GM23338 (cell line): ENCODE measurements around the gene GGA1. TPM values are rescaled to one million over a fixed set of nuclear protein-coding genes. Genes with fewer than 3 reads are reported as not detected.

Experiments used
- CREB1 ChIP-seq: fragments of 250-450 bp; sonication (Bioruptor Pico); IDR thresholded peaks from 2 replicates; pipeline ENCODE4 v1.5.0; 2020; ENCODE audit warnings: low read depth, mild to moderate bottlenecking, moderate library complexity
- CTCF ChIP-seq, 2 experiments: fragments of 200-600 bp in 1 of 2; sonication (generic) in 1 of 2; conservative IDR thresholded peaks; 2 replicates each; pipeline versions ENCODE4 v1.5.1 to v1.6.1; 2016 to 2017; ENCODE audit warnings: antibody characterized with exemption in 2 of 2, low read depth in 2 of 2, mild to moderate bottlenecking in 2 of 2, moderate library complexity in 1 of 2
- JUNB ChIP-seq: IDR thresholded peaks from one replicate; pipeline ENCODE4 v1.6.1; 2016; ENCODE audit warnings: antibody characterized with exemption; ENCODE audit not compliant: unreplicated experiment
- NANOG ChIP-seq: IDR thresholded peaks from 2 replicates; pipeline ENCODE4 v1.6.1; 2016; ENCODE audit warnings: antibody characterized with exemption, borderline replicate concordance
- POLR2AphosphoS5 ChIP-seq: IDR thresholded peaks from 2 replicates; pipeline ENCODE4 v1.6.1; 2016; ENCODE audit warnings: antibody characterized with exemption, low read depth
- STAT1 ChIP-seq: IDR thresholded peaks from one replicate; pipeline ENCODE4 v1.6.1; 2016; ENCODE audit warnings: antibody characterized with exemption; ENCODE audit not compliant: unreplicated experiment
- ZNF462 ChIP-seq: fragments of 250-450 bp; sonication (Bioruptor Pico); IDR thresholded peaks from 2 replicates; pipeline ENCODE4 v1.5.0; 2020; ENCODE audit warnings: mild to moderate bottlenecking, moderate library complexity
- polyA plus RNA-seq: library from polyadenylated mRNA; unstranded; fragments of >200 nt; fragmentation: Nextera tagmentation; extraction: Ambion mirVana; gene quantifications from 2 replicates; pipeline ENCODE4 v1.2.1, GENCODE V29; 2016
- total RNA-seq: library from RNA; depleted of rRNA; stranded (reverse); fragments of >200 nt; shearing (Covaris generic); gene quantifications from 2 replicates; pipeline ENCODE4 v1.2.3, GENCODE V29; 2014

The GGA1 gene
- total and polyA plus RNA-seq, 2 experiments from 2014 or later, result 36.9 to 57.1 TPM

- TF ChIP-seq ZNF462 (no peak), CTCF (conservative IDR thresholded peaks at IDR 0.05; ENCODE audit: low read depth in 2 of 2) (no peak), JUNB (no peak), CREB1 (CRISPR knock-in tag) (no peak), STAT1 (no peak), POLR2AphosphoS5 (no peak), NANOG (no peak)
Observed at GRCh38 chr22:37616201-37617083, 7.8 kb downstream of the GGA1 start (continued).
